GM19351 (cell line): ENCODE measurements around the gene CST7.
"Not testable (repeated sequence)": the region's sequence is repeated elsewhere in the genome, so short reads cannot be mapped to it uniquely, and the experiment has no call there.

ENCODE experiments used
- ATAC-seq: cut with Tn5 transposase; IDR thresholded peaks from one replicate; pipeline ENCODE4 v1.9.1; 2021; ENCODE audit warnings: mild to moderate bottlenecking, moderate library complexity; ENCODE audit not compliant: unreplicated experiment

The CST7 gene

DNA sequence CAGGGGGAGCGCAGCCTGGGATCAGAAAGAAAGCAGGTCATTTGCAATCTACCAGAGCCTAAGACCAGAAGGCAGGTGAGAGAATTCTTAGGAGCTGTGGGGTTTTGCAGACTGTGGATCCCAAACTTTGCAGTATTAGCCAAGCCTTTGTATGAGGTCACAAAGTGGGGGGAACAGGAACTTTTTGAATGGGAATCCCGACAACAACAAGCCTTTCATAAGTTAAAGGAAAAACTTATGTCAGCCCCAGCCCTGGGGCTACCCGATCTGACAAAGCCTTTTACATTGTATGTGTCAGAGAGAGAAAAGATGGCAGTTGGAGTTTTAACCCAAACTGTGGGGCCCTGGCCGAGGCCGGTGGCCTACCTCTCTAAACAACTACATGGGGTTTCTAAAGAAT is 19.8 kb upstream of the CST7 start:
- not testable (repeated sequence) for ATAC-seq

DNA sequence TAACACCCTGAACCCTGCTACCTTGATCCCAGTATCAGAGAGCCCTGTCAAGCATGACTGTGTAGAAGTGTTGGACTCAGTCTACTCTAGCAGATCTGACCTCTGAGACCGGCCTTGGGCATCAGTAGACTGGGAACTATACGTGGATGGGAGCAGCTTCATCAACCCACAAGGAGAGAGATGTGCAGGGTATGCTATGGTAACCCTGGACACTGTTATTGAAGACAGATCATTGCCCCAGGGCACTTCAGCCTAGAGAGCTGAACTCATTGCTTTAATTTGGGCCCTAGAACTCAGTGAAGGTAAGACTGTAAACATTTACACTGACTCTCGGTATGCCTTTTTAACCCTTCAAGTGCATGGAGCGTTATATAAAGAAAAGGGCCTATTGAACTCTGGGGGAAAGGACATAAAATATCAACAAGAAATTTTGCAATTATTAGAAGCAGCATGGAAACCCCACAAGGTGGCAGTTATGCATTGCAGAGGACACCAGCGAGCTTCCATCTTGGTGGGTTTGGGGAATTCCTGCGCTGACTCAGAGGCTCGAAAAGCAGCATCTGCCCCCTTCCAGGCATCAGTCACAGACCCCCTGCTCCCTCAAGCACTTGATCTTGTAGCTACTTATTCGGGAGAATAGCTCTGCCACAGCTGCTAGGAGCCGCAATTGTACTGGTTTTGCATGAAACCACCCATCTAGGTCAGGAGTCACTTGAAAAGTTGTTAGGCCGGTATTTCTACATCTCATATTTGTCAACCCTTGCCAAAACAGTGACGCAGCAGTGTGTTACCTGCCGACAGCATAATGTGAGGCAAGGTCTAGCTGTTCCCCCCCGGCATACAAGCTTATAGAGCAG is 19.0 kb upstream of the CST7 start:
- not testable (repeated sequence) for ATAC-seq

DNA sequence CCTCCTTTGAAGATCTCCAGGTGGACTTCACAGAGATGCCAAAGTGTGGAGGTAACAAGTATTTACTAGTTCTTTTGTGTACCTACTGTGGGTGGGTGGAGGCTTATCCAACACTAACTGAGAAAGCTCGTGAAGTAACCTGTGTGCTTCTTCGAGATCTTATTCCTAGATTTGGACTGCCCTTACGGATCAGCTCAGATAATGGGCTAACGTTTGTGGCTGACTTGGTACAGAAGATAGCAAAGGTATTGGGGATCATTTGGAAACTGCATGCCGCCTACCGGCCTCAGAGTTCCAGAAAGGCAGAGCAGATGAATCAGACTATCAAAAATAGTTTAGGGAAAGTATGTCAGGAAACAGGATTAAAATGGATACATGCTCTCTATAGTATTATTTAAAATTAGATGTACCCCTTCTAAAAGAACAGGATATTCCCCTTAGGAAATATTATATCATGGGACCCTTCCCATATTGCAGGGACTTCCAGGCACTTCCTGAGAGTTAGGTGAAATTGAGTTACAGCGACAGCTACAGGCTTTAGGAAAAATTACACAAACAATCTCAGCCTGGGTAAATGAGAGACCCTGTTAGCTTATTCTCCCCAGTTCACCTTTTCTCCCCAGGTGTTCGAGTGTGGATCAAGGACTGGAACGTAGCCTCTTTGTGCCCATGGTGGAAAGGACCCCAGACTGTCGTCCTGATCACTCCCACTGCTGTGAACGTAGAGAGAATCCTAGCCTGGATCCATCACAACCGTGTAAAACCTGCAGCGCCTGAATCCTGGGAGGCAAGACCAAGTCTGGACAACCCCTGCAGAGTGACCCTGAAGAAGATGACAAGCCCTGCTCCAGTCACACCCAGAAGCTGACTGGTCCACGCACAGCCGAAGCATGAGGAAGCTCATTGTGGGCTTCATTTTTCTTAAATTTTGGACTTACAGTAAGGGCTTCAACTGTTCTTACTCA is 18.1 kb upstream of the CST7 start:
- ATAC-seq, result not testable (repeated sequence)

DNA sequence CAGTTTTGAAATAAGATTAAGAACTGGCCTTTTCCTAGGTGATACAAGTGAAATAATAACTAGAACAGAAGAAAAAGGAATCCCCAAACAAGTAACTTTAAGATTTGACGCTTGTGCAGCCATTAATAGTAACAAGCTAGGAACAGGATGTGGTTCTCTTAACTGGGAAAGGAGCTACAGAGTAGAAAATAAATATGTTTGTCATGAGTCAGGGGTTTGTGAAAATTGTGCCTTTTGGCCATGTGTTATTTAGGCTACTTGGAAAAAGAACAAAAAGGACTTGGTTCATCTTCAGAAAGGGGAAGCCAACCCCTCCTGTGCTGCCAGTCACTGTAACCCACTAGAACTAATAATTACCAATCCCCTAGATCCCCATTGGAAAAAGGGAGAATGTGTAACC is 17.2 kb upstream of the CST7 start:
- ATAC-seq, result not testable (repeated sequence)

DNA sequence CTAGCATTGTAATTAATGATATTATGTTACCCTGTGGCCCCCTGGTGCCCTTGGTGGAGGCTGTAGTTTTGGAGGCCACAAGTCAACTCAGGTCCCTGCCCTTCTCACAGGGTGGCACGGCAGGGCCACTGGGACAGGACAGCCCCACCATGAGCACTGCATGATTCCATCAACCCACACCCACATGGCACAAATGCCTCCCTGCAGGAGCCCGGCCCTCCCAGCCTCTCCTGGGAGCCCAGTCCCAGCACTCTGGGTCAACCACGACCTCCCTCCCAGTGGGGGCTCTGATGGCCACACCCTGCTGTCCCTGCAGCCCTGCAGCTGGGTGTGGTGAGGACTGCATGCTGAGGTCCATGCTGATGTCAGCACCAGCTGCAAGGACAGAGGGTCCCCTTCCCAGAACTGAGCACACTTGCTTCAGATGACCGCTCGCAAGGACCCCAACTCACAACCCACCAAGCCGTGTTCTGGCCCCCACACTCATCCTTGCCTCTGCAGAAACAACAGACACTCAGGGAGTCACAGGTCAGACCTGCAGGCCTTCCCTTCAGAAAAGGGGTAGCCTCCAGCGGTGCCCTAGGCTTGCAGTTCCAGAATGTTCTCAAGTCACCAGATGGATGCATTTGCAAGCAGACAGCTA is 15.7 kb upstream of the CST7 start:
- ATAC-seq, result no peak

DNA sequence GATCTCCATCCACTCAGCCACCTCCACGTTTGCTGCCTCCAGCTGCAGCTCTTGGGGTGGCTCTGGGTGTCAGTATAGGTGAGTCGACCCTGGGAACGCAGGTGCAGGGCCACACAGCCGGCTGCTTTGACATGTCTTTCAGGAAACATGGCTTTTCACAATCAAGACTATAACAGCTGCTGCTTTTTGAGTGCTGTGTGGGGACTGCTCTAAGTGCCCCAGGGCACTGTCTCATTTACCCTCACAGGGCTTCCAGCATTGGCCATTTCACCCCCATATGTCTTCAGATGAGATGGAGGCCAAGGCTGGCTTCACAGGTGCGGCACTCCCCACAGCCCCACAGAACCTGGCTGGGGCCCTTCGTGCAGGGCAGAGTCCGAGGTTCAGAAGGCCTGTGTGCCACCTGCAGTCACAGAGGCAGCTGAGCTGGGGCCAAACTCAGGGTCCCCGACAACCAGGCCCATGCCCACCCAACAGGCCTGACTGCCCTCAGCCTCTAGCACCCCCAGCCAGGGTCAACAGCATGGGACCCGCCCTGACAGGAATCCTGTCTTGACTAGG is 14.9 kb upstream of the CST7 start:
- no peak for ATAC-seq

DNA sequence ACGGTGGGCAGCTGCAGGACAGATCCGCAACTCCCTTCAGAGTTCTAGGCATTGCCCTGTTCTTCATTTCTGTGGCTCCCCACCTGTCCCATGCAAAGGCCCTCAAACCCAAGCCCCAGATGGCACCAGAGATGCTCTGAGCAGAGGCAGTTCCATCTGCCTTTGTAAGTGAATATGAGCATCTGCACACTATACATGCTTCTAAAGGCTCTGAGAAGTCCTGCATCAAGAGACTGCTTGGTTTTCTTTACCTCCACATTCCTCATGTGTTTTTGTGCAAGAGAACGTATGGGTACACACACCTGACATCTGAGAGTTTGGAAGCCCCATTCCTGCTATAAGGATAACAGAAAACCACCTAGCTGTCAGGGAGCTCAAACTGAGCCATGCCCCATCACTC is 14.4 kb upstream of the CST7 start:
- ATAC-seq, result no peak

DNA sequence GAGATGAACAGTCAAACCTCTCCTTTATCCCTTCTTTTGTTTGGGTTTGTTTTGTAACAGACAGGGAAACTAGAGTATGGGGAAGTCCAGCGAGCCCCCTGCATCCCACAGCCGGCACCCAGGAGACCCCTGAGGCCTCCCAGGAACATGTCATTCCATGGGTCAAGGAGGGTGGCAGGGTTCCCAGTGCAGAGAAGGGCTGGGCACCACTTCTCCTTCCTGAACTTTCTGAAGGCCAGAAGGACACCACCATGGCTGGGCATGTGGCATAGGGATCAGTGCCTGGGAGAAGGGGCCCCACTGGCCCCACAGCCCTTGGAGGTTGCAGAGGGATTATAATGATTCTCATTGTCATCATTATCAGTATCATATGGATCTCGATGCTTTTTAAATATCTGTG is 13.9 kb upstream of the CST7 start:
- ATAC-seq, result no peak

DNA sequence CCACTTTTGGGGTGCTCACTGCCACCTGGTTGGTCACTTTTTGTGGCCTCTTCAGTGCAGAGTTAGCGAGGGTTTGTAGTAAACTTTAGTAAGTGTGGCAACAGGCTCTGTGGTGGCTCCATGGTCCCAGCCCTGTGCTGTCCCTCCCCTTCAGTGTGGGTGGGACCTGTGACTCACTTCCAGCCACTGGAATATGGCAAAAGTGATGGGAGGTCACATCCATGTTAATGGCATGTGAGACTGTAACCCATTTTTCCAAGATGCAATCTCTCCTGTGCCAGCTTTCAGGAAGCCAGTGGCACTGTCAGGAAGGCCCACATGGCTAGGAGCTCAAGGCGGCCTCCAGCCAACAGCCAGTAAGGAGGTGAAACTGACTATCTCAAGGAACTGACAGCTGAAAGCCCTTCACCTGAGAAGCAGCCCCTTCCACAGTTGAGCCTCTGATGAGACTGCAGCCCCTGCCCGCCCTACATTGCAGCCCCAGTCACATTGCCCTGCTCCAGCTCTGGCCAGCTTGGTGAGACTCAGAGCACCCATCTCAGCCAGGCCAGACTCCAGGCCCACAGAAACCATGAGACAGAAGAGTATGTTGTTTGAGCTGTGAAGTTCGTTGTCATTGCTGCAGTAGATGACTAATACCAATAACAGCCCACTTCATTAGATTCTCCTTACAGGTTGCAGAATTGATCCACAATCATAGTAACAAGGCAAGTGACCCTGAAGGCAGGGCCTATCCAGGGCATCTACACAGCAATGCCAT is 13.1 kb upstream of the CST7 start:
- ATAC-seq, result no peak

DNA sequence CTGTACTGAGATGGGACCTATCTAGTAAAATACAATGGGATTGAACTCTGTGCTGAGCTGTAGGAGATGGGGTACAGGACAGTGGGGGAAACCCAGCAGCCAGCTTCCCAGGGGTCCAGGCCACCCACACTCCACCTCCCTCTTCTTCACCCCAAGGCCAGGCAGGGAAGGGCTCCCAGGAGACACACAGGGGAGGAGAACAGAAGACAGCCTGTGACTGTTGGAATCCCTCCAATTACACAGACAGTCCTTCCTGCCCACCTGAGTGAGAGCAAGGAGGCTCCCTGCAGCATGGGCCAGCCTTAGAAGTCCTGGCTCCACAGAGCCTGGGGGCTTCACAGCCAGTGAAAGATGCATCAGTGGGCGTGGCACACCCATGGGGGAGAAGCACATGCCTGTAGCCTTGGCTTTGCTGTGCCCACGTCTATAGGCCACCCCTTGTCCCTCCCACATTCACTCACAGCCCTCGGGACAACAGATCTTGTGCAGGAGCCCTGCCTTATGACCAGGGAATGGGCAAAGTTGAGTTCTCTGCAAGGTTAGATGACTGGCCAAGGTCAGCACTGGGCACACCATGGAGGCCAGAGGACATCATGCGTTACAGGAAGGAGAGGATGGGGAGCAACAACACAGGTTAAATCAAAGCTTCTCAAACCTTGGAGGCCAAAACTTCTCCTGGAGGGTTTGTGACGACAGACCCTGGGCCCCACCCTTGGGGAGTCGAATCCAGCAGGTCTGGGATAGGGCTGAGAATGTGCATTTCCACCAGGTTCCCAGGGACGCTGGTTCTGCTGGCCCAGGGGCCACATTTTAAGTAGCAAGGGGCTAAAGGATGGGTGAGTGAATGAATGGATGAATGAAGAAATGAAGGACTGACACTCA is 12.3 kb upstream of the CST7 start:
- no peak for ATAC-seq

DNA sequence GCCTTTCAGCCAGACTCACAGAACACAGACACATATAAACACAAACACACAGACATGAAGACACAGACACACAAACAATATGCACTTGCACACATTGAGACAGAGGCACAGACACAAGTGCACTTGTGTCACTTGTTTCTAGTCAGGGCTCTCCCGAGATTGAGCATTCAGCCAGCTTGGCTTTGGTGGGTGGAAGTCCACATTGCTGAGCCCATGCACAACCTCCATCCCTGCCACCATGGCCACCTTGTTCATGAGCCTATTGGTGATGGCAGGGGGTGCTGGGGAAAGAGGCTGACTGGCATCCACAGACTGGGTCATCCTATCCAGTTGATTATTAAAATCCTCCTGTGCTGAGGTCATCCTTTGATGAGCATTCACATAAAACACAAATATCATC is 11.5 kb upstream of the CST7 start:
- ATAC-seq, result no peak

DNA sequence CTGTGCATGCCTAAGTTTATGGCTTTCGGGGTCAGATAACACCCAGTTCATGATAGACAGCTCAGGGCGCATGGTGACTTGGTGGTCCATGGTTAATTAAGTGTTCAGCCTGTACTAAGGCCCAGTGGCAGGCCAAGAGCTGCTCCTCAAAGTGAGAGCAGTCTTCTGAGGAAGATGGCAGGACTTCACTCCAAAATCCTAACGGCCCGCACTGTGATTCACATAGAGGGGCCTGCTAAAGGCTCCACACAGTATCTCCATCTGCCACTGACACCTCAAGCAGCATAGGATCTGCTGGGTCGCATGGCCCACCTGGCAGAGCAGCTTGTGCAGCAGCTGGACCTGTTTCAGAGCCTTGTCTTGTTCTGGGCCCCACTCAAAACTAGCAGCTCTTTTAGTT is 10.6 kb upstream of the CST7 start:
- ATAC-seq, result no peak

DNA sequence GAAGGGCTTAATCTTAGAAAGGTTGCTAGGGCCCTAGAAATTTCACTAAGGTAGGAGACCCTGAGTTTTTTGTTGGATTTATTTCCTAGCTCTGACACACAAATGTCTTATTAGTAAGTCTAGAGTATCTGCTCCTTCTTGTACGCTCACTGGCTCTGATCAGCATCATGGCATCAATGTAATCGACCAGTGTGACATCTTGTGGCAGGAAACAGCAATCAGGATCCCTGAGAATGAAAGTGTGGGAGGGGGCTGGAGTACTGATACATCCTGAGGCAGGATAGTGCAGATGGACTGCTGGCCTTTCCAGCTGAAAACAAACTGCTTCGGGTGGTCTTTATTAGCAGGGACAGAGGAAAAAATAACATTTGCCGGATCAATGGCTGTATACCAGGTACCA is 10.0 kb upstream of the CST7 start:
- ATAC-seq, result no peak

DNA sequence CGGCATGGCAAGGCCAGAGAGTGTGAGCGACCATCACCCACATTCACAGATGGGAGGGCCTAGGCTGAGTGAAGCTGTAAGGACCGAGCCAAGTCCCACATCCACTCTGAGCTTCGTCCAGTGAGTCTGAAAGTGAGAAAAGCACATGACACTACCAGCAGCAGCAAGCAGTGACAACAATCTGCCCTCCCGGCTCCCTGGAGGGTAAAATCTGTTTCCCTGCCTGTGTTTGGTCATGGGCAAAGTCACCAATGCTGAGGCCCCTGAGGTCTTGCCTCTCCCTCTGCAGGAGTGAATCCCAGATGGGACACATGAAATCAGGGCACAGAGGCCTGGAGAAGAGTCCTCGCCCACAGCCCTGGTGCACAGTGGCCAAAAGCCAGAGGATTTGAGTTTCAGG is 6.4 kb upstream of the CST7 start:
- no peak for ATAC-seq

DNA sequence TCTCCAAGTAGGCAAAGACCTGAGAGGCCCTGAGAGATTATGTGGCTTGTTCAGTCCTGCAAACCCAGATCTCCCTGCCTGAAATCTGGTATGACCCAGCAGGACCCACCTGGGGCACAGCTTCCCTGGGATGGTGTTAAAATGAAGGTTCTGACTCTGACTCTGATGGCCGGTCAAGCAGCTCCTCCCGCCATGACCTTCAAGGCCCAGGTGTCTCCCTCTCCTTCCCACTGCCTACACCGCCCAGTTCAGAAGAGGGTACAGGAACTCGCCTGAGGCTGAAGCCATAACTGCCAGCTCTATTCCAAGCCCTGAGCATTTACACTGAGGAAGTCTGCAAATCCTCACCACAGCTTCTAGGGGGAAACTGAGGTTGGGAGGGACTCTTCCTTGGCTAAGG is 5.9 kb upstream of the CST7 start:
- no peak for ATAC-seq

DNA sequence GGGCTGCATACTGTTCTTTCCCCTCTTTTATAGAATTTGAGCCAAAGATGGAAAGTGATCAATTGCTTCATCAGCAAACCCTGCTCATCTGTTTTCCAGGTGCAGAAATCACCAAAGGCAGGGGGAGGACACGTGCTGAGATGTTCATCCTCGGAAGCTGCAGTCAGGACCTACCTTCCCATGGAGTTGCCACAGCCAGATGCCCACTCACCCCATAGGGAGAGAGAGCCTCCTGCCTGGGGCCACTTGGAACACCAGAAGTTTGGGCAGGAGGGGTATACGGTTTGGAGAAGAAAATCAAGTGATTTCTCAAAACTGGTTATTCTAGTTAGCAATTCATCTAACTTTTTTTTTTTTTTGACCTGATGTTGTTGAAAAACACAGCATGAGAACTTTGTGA is 5.3 kb upstream of the CST7 start:
- ATAC-seq, result no peak

DNA sequence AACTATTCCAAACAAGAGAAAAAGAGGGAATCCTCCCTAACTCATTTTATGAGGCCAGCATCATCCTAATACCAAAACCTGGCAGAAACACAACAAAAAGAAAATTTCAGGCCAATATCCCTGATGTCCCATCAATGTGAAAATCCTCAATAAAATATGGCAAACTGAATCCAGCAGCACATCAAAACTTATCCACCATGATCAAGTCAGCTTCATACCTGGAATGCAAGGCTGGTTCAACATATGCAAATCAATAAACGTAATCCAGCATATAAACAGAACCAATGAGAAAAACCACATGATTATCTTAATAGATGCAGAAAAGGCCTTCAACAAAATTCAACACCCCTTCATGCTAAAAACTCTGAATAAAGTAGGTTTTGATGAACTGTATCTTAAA is 2.7 kb upstream of the CST7 start:
- ATAC-seq, result not testable (repeated sequence)

DNA sequence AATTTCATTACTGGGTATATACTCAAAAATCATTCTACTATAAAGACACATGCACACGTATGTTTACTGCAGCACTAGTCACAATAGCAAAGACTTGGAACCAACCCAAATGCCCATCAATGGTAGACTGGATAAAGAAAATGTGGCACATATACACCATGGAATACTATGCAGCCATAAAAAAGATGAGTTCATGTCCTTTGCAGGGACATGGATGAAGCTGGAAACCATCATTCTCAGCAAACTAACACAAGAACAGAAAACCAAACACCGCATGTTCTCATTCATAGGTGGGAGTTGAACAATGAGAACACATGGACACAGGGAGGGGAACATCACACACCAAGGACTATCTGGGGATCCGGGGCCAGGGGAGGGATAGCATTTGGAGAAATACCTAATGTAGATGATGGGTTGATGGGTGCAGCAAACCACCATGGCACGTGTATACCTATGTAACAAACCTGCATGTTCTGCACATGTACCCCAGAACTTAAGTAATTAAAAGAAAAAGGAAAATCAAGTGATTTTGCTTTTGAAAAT is 602 bp upstream of the CST7 start:
- ATAC-seq, result not testable (repeated sequence)

DNA sequence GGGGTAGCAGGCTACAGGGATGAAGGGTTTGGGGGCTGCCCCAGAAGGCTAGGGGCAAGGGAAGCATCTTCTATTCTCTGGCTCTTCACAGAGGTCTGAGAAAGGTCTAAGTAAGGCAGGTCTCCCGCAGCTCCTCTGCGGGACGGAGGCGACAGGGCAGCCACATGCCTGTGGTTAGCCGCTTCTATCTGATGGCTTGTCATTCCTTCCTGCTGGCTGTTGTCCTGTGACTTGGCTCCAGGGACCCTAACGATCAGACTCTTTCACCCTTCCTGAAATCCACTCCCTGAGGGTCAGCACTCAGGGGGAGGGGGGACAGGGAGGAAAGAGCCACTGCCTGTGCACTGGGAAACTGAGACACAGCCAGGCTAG is 673 bp downstream of the CST7 start:
- ATAC-seq, result no peak
